C1 segment of cervical spinal cord (tissue), 14 donors: ENCODE data around the gene PGLYRP2.
A peak's percentile ranks its signal among the peaks of the same experiment; 100 is the strongest.

Source experiments
- DNase-seq, 14 donors: peaks; one replicate each; lab custom pipeline; 2025; lab: John Stamatoyannopoulos, UW

PGLYRP2 gene

DNA sequence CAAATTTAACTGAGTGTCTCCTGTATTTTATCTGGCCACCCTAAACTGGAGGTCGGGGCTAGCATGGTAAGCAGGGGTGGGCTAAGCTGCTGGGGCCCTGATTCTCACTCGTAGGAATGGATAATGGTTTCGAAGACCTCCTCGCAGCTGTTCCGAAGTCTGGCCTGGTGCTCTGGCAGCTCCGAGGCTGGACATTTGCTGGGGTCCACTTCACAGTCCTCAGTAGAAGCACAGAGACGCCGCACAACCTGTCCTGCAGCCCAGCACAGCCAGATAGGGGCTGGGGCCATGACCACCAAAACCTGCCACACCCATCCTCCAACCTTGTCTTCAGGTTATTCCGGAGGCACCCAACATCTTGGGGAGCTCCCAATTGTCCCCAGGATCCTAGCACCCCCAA is 23.3 kb downstream of the PGLYRP2 start:
- no peak for DNase-seq

DNA sequence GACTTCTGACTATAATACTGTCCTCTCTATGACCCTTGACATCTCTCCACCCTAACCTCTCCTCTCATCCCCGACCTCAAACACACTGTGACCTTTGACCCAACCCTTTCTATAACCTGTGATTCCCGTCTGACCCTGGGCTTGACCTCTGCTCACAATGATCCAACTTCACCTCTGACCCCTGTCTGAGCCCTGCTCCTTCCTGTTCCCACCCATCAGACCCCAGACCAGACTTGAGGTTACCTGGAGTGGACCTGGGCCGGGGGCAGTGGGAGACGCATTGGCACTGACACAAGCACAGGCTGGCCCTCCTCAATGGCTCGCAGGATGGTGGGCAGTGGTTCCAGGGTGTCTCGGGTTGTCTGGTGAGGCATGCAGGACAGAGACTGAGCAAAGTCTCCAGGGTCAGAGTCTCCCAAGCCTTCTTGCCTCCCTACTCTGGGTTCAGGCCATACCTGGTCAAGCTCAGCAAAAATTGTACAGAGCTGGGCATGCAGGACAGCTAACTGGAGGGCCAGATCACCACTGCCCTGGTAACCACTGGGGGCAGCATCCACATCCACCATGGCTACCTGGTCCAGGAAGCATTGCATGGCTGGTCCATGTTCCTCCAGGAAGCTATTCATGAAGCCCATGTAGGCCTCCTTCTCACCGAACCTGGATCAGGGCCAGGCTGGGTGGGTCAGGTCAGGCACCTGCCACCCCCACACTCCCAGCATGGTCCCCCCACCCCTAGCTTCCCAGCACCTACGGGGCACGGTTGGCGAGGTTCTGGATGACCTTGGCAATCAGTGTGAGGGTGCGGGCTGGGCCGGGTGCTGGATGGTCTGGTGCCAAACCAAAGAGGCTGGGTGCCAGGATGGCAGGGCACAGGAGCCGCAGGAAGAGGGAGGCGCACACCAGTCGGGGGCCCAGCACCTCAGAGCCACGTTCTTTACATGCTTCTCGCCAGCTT is 25.1 kb downstream of the PGLYRP2 start:
- no peak for DNase-seq

DNA sequence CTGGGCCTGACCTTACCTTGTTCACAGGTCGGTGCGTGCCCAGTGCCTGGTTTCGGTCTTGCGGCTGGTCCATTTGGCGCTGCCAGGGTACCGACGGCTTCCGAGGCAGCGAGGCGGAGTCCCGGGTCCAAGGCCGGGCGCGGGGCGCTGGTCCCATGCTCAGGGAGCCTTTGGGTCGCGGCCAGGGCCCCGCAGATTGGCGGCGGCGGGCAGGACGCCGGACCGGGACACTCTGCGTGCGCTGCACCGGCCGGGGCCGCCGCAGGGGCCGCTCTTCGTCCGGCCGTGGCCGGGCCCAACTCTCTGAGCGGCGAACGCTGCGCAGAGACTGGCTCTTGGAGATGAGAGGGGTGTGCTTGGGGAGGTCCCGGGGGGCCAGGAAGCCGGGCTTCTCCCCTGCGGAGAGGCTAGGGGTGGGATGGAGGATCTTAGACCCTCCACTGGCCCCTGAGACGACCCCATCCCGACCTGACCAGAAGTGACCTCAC is 26.2 kb downstream of the PGLYRP2 start:
- no peak for DNase-seq

- DNase-seq, result peak in 4 of 14 donors; percentile 10 to 37 (median 24)
Observed at GRCh38 chr19:15452111-15453047, 26.9 kb downstream of the PGLYRP2 start.

DNA sequence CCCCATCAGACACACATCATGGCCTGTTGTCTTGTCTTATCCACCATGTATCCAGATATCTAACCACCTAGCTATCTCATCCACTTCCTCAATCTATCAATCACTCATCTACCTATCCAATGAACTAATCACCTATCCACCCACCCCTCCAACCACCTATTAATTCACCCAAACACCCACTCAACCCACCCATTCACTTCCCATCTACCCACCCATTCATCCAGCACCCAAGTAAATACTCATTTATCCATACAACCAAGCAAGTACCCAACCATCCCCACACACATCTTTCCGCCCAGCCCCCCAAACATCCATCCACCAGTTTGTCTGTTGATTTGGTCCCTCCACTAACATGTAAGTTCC is 28.8 kb downstream of the PGLYRP2 start:
- DNase-seq, result no peak

DNA sequence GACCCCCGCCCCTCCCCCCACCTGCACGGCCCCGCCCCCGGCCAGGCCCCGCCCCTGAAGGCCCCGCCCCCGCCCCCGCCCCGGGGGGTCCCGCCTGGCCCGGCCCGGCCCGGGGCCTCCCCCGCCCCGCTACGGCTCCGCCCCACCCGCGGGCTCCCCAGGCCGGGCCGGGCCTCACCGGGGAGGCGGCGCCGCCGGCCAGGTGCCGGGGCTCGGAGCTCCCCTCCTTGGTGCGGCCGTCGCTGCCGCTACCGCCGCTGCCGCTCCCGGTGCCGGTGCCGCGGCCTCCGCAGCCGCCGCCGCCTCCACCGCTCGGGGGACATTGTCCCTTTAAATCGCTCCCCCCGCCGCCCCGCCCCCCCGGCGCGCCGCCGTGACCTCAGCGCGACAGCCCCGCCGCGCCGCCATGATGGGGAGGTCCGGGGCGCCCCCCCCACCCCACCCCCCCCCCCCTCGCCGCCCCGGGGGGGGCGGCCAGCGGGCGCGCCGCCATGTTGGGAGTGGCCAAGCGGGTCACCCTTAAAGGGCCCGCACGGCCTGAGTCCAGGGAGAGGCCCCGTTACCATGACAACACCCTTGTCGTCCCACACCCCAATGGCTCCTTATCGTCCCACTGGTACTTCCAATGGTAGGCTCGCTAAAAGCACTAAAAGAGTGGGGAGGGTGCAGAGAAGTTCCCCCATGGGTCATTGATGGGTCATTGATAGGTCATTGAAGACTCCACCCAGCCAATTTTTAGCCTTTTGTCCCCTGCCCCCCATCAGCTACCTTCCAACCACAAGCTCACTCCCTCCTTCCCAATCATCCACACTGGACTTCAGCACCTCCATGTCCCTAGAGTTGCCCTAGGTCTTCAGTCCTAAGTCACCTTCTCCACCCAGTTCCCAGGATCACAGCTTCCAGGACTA is 29.4 kb downstream of the PGLYRP2 start, which contains the start of gene WIZ:
Gene WIZ (minus strand): TSS at position 337 of the 908 bp plus-strand sequence. CDS start 1,649 bp downstream, outside the sequence.
- peak in 13 of 14 donors; percentile 23 to 83 (median 60) for DNase-seq

- no peak for DNase-seq
Observed at GRCh38 chr19:15448778-15449619, 30.3 kb downstream of the PGLYRP2 start.

DNA sequence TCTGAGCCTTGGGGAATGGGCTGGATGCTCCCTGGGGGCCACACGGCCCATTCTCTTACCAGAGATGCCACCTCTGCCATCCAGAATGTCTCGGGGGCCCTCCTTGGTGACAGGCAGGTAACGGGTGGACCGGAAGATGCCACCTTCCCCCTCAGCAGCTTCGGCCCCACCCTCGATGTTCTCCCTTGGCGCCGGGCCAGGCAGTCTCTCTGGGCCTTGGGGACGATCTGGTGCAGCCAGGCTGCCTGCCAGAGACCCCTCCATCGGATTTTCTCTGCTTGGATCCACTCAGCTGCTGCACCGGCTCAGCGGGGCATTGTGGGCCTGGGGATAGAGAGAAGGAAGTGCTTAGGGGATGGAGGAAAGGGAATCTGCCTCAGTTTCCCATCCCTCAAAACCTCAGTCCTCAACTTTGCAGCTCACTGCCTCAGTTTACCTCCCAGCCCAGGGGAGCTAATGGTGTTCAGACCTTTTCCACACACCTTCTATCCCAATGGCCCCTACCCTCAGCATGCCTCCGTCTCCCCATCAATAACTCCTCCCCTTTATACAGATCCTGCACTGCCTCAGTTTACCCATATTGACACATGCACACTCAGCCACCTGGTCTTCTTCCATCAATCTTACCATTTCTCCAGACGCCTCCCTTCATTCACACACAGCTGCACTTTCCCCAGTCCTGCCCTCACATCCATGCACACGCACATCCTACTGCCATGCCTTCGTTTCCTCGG is 31.1 kb downstream of the PGLYRP2 start:
- no peak for DNase-seq

DNA sequence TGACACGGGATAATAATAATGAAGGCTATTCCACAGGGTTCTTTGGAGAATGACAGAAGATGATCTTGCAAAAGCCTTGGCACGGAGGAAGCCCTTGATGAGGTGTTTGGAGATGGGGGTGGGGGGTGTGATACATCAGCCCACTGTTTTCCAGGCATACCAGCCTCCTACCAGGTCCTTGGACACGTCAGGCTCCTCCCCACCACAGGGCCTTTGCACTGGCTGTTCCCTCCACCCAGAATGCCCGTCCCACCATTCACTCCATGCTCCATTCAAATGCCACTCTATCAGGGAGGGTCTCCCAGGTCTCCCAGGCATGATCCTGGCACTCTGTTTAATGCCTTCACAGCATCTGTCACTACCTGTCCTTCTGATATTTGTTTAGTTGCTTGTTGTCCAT is 32.2 kb downstream of the PGLYRP2 start:
- no peak for DNase-seq

GRCh38 chr19:15445807-15446376 is 33.4 kb downstream of the PGLYRP2 start:
- no peak for DNase-seq

DNA sequence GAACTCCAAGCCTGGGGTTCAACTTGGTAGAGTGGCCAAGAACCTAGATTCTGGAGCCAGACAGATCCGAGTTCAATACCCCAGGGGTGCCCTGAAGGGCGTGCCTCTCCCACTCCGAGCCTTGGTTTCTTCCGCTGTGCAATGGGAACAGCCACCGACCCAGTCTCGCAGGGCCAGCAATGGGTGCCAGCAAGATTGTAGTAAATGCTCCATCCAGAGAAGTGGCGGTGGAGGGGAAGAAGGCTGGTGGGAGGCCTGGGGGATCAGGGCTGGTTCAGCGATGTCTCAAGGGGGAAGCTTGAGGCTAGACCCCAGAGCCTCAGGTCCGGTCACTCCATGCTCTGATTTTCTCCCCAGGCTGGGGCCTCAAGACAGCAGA is 34.1 kb downstream of the PGLYRP2 start:
- no peak for DNase-seq

DNA sequence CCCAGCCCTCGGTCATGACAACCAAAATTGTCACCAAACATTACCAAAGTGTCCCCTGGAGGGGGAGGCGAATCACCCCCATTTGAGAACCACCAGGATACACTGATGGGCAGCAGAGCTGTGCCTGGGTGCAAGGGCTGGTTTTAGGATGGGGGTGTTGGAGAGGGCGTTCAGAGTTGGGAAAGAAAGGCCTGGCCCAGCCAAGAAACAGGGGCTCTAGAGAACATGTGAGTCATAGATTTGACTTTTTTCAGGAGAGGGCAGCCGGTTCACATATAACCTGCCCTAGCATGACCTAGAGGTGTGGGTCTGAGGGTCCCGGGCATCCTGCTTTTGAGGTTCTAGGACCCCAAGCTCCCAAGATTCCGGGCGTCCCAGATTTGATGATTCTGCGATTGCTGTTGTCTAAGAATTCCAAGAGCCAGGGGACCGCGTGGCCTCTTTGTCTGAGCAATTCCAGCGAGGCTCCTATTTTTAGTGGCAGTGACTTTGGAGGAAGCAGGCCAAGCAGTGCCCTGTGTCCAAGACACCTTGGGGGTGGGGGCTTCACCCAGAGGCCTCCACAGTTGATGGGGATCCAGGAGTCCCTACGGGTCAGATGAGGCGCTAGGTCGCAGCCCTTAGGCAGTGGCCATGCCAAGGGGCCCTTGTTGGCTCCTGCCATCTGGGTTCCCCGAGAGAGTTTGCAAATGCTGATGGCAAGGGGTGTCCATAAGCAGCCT is 34.6 kb downstream of the PGLYRP2 start:
- DNase-seq, result no peak

DNA sequence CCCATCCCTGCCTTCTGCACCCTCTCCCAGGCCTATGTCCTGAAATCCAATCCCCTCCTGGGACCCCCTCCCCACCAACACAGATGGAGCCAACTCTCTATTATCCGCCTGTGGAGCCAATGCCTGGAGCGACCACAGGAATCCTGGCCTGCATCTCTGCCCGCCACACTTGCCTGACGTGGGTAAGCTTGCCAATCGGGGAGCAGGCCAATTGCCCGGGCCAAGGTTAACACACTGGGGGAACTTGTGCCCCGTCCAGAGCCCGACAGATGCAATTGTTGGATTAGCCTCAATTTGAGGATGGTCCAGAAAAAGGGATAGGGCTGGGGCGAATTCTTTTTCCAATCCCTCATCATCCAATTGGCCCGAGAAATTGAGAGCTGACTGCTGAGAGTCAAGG is 35.5 kb downstream of the PGLYRP2 start:
- peak in 5 of 14 donors; percentile 11 to 23 (median 18) for DNase-seq

- DNase-seq, result no peak
Observed at GRCh38 chr19:15443325-15443724, 36.0 kb downstream of the PGLYRP2 start.

DNA sequence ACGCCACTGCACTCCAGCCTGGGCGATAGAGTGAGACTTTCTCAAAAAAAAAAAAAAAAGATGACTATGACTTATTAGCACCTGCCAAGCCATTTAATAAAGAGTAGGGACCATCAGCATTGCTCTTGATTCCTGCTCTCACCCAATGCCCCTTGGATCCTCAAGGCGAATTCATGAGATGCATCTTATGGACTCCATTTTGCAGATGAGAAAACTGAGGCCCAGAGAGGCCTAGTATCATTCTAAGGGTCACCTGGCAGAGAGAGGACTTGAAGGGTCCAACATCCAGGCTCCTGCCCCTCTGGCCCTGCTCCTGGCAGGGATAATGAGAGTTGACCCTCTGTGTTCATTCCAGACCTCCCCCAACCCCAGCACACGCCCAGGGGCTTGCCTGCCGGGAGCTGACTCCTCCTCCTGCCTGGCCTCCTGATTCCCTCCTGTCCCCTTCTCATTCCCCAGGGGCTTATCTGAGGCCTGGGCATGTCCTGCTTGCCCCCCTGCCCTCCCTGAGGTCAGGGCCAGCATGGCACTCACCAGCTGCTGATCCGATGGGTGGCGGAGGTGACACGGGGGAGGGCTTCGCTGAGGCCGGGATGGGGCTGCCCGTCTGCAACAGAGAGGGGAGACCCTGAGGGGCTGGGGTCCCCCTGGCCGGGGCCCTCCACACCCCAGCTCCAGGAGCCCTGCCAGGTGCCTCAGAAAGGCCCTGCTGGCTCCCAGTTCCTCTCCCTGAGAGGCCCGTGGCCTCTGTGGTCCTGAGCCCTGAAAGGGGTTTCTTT is 37.0 kb downstream of the PGLYRP2 start:
- no peak for DNase-seq

GRCh38 chr19:15441317-15441716 is 38.0 kb downstream of the PGLYRP2 start:
- no peak for DNase-seq

DNA sequence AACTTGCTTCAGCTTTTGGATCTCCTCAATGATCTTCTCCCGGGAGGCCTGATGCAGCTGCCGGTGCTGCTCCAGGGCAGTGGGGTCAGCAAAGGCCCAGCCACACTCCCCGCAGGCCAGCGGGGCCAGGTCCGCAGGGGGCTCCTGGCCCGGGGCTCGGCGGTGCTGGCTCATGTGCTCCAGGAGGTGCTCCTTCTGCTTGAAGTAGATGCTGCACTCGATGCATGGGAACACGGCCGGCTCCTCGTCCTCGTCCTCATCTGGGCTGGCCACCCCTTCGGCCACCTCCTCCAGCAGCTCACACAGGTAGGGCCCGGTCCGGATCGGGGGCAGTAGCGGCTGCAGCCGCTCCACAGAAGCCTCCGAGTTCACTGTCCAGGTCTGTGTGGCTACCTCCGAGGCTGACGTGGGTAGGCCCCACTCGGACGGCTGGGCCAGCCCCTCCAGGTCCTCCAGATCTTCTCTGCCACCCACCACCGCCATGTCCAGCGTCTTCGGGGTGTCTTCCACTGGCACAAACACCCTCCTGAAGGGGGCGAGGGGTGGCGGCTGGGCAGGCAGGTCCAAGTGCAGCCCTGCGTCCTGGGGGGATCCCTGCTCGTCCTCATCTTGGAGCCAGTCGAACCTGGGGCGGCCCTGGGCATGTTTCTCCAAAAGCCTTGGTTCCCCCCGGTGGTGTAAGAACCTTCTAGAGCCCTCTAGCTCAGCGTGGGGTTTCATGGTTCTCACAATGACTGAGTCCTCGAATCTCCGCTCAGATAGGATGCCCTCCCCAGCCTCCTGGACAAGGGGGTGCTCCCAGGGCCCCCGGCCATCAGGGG is 39.3 kb downstream of the PGLYRP2 start:
- DNase-seq, result no peak
